Activated gamma-delta T cell treated with anti-CD3 and anti-CD28 coated beads, Interleukin-2, amount 50 U/mL, for 16 hours (primary cell): ENCODE results near the gene MYO10.
"Not testable (repeated sequence)": the region's sequence is repeated elsewhere in the genome, so short reads cannot be mapped to it uniquely, and the experiment has no call there.

Source experiments
- DNase-seq: peaks from one replicate; pipeline ENCODE4 v3.0.0-alpha.2; 2020; ENCODE audit warnings: low read depth

The MYO10 gene

GRCh38 chr5:16740066-16740810, 195.8 kb downstream of the MYO10 start:
- no peak for DNase-seq

GRCh38 chr5:16738393-16738792, 197.7 kb downstream of the MYO10 start:
- not testable (repeated sequence) for DNase-seq

- DNase-seq, result no peak
Measured at GRCh38 chr5:16737620-16738364, 198.3 kb downstream of the MYO10 start.

- DNase-seq, result no peak
Measured at GRCh38 chr5:16737209-16737608, 198.9 kb downstream of the MYO10 start.

GRCh38 chr5:16736158-16736995, 199.7 kb downstream of the MYO10 start:
- DNase-seq, result no peak

- DNase-seq, result no peak
Measured at GRCh38 chr5:16735101-16736060, 200.7 kb downstream of the MYO10 start.

GRCh38 chr5:16733331-16734006, 202.6 kb downstream of the MYO10 start:
- DNase-seq, result no peak

- DNase-seq, result no peak
Measured at GRCh38 chr5:16732356-16732755, 203.7 kb downstream of the MYO10 start.

- DNase-seq, result no peak
Measured at GRCh38 chr5:16727755-16728325, 208.2 kb downstream of the MYO10 start.

- DNase-seq, result no peak
Measured at GRCh38 chr5:16726538-16726946, 209.5 kb downstream of the MYO10 start.

- no peak for DNase-seq
Measured at GRCh38 chr5:16725575-16725974, 210.5 kb downstream of the MYO10 start.

GRCh38 chr5:16723821-16724220, 212.3 kb downstream of the MYO10 start:
- DNase-seq, result no peak

GRCh38 chr5:16722097-16722495, 214.0 kb downstream of the MYO10 start:
- DNase-seq, result no peak

- no peak for DNase-seq
Measured at GRCh38 chr5:16721151-16722096, 214.7 kb downstream of the MYO10 start.

GRCh38 chr5:16718036-16718435, 218.1 kb downstream of the MYO10 start:
- not testable (repeated sequence) for DNase-seq

GRCh38 chr5:16713386-16713928, 222.6 kb downstream of the MYO10 start:
- DNase-seq, result no peak

- no peak for DNase-seq
Measured at GRCh38 chr5:16712620-16713019, 223.5 kb downstream of the MYO10 start.

- no peak for DNase-seq
Measured at GRCh38 chr5:16712178-16712577, 223.9 kb downstream of the MYO10 start.
